ENCODE results near the gene KRT7. TPM values are rescaled to one million over a fixed set of nuclear protein-coding genes. Genes with fewer than 3 reads are reported as not detected.

Gene KRT7
- total RNA-seq (2014; rRNA removed; shearing (Covaris generic)) = not detected in 2 replicates
- 0.10 TPM in 1 of 2 replicates, not detected in the other for polyA plus RNA-seq (2015; cell fraction: cytosol; rRNA removed)
- polyA plus RNA-seq (2015; cell fraction: nucleus; rRNA removed) = not detected in 2 replicates

DNA sequence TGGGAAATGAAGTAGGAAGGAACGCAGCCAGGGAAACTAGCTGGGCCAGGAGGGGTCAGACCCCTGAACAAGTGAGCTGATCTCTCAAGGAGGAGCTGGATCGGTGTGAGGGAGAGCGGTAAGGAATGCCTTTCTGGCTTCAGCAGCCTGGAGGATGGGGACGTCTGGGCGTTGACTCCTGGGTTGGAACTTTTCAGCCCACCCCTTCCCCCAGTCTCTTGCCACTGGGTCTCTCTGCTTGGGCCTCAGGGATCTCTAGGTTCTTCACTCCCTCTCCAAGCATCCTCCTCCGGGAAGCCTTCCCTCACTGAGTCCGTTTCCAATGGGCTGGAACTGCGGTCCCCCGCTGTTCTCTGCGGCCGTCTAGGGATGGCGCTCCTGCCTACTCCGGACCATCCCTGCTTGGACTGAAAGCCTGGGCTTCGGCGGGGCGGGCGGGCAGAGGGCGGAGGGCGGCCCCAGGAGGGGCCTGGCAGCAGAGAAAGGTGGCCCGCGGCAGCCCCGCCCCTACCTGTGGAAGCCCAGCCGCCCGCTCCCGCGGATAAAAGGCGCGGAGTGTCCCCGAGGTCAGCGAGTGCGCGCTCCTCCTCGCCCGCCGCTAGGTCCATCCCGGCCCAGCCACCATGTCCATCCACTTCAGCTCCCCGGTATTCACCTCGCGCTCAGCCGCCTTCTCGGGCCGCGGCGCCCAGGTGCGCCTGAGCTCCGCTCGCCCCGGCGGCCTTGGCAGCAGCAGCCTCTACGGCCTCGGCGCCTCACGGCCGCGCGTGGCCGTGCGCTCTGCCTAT is at the start of gene KRT7:
Gene KRT7, plus strand, starts transcription at position 570 of the 788 bp plus-strand sequence. Its CDS starts 54 bp downstream, at position 624.
- no peak for DNase-seq (ENCODE audit: low read depth, low spot score)
- in situ Hi-C loops (cut with HindIII; ENCODE audit: low pct_unique_long_range_greater_than_20kb, low sequenced_read_pairs) = no loop called here

DNA sequence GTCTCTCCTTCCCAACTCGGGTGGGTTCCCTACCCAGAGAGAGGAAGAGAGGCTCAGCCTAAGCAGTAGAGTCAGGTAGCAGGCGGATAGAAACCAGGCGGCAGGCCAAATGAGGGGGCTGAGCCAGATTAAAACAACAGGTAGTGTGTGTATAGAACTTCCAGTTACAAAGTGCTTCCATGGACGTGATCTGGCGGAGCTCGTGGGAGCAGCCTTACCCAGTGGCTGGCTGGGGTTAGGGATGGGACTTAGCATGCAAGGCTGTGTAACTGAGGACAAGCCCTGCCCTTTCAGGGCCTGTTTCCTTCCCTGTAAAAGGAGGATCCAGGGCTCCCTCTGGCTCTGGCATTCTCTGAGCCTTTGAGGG is 49.5 kb upstream of the KRT7 start:
- DNase-seq (ENCODE audit: low read depth, low spot score) = no peak
- in situ Hi-C loops (cut with HindIII; ENCODE audit: low pct_unique_long_range_greater_than_20kb, low sequenced_read_pairs) = no loop called here

GRCh38 chr12:52183971-52184370 is 49.1 kb upstream of the KRT7 start:
- in situ Hi-C loops (cut with HindIII; ENCODE audit: low pct_unique_long_range_greater_than_20kb, low sequenced_read_pairs) = no loop called here
- no peak for DNase-seq (ENCODE audit: low read depth, low spot score)

DNA sequence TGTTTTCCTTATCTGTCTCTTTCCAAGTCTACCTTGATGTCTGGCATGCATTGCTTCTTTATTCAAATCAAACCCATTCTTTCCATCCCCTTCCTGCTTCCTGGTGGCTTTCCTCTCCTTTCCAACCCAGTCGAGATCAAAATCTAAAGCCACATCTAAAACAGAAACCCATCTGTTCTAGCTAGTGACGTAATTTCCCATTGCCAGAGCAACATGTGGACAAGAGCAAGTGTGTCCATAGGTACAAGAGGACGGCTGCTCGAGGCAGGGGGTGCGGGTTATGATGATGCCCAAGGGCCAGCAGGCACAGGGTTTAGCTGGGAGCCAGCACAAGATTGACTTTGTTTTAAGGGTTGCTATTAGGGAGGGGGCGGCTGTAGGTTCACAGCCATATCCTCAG is 48.2 kb upstream of the KRT7 start:
- DNase-seq (ENCODE audit: low read depth, low spot score) = peak; percentile 56
- in situ Hi-C loops (cut with HindIII; ENCODE audit: low pct_unique_long_range_greater_than_20kb, low sequenced_read_pairs) = no loop called here

DNA sequence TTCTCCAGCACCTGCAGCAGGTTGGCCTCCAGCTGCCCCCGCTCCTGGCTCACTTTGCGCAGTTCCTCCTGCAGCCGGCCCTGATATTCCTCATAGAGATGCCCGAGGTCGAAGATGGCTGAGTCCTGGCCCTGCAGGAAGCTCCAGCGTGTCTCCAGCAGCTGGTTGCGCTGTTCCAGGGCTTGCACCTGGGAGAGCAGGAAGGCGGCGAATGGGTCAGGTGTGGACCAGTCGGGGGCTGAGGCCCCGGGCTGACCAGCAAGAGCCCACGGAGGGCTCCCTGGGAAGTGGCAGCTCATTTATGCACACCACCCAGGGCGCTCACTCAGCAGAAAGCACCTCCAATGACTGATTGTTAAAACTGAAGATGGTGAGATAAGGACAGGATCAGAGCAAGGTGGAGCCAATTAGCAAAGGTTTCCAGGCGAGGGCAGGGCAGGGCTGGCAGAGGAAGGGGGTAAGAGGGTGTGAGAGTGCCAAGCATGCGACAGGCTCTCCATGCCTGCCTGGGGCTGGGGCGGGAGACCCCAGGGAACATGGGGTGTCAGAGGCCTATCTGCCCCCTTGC is 47.6 kb upstream of the KRT7 start:
- in situ Hi-C loops (cut with HindIII; ENCODE audit: low pct_unique_long_range_greater_than_20kb, low sequenced_read_pairs) = no loop called here
- DNase-seq (ENCODE audit: low read depth, low spot score) = no peak

GRCh38 chr12:52186118-52186840 is 46.8 kb upstream of the KRT7 start:
- in situ Hi-C loops (cut with HindIII; ENCODE audit: low pct_unique_long_range_greater_than_20kb, low sequenced_read_pairs) = no loop called here
- DNase-seq (ENCODE audit: low read depth, low spot score) = peak; percentile 44

DNA sequence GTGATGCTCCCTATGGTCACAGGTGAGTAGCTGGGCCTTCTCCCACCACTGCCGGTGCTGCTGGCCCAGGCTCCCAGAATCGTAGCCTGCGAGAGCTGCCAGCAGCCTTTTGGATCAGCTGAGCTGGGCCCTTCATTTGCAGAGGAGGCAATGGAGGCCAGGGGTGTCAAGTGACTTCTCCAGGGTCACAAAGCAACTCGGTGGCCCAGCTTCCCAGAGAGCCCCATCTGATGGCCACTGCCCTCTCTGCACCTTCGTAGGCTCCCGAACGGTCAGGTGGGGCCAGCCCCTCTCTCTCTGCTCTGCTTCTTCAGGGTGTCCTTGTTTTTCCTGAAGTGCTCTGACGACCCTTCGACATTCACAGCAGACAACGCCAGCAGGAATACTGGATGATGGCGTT is 45.8 kb upstream of the KRT7 start:
- DNase-seq (ENCODE audit: low read depth, low spot score) = no peak
- in situ Hi-C loops (cut with HindIII; ENCODE audit: low pct_unique_long_range_greater_than_20kb, low sequenced_read_pairs) = no loop called here

DNA sequence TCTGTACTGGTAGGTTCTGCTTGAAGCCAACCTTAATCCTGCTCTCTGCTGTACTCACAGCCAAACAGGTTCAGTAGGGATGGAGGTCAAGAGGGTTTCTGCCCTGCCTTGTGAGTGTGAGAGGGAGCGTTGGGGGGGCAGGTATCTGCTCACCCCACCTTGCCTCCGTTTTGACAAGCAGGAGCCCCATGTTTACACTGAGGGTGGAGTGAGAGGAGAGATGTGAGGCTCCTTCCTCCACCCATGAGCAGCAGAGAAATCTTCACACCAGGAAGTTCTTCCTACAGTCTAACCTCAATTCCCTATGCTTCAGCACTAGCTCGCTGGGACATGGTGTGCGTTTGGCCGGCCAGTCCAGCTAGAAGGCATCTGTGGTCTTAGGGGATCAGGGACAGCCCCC is 45.4 kb upstream of the KRT7 start:
- no peak for DNase-seq (ENCODE audit: low read depth, low spot score)
- in situ Hi-C loops (cut with HindIII; ENCODE audit: low pct_unique_long_range_greater_than_20kb, low sequenced_read_pairs) = no loop called here

GRCh38 chr12:52188658-52189057 is 44.4 kb upstream of the KRT7 start:
- DNase-seq (ENCODE audit: low read depth, low spot score) = no peak
- in situ Hi-C loops (cut with HindIII; ENCODE audit: low pct_unique_long_range_greater_than_20kb, low sequenced_read_pairs) = no loop called here

- peak; percentile 37 for DNase-seq (ENCODE audit: low read depth, low spot score)
- in situ Hi-C loops (cut with HindIII; ENCODE audit: low pct_unique_long_range_greater_than_20kb, low sequenced_read_pairs) = no loop called here
Measured at GRCh38 chr12:52189376-52190174, 43.5 kb upstream of the KRT7 start.

DNA sequence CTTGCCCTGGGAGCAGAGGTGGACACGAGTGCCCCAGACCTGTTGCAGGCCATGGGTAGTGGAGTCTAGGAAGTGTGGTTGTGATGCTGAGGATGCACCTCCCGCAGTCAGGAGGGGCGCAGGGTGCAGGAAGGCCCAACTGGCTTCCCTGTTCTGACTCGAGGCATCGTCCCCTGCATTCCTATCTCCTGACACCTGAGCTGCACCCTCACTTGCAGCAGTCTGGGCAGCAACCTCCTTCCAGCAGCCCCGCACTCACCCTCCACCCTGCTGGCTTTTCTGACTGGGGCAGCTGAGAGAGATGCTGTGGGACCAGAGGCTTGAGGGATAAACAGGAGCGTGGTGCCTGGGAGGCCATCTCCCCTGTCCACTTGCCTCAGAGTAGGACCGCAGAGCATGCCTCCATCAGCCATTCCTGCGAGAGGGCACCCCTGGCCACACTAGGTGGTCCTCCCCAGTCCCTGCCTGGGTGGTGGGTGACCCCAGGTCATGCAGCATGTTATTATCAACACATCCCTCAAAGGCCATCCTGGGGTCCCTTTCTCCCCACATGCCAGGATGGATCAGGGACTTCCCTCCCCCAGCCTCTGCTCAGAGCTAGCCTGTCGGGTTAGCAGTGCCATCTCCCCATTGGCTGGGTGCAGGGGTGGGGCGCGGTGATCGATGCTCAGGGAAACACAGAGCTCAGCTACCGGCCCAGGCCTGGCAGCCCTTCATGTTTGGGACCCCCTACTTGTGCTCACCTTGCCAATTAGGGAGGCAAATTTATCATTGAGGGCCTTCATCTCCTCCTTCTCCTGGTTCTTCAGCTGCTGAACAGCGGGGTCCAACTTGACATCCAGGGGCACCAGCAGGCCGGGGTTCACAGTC is 41.9 kb upstream of the KRT7 start:
- no peak for DNase-seq (ENCODE audit: low read depth, low spot score)
- in situ Hi-C loops (cut with HindIII; ENCODE audit: low pct_unique_long_range_greater_than_20kb, low sequenced_read_pairs) = no loop called here

DNA sequence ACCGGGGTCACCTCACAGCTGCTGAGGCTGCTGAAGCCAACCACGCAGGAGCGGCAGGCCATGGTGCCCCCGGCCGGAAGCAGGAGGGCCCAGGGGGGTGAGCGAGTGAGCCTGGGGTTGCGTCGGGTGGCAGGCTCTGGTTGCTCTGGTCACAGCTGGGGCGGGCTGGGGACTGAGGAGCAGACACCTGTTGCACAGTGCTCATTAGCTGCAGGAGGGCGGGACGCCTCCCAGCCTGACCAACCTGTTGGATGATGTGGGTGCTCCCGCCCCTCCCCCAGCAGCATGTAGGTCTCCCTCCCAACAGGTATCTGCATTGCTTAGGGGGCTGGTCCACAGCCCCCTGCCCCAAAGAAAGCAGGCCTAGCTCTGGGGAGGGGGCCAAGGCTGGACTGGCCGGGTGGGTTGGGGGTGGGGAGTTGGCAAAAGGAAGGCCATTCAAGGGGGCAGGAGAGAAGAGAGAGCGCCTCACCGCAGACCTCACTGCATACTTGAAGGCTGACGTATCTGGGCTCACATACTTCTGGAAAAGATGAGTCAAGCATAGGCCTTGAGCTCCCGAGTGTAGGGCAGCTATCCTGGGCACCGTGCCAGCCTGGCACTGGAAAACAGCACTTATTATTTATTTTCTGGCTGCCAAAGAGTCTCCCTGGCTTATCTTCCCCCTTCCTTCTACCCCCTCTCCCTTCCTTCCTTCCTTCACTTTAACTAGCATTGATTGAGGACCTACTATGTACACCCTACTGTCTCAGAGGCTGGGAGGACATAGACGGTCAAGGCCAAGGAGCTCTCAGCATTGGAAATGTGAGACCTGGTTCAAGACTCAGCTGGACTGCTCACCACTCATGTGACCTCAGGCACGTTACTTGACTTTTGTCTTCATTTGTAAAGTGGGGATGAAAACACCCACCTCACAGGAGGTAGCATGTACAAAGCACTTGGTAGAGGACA is 40.9 kb upstream of the KRT7 start, which contains the start of gene KRT80:
Gene KRT80, minus strand, starts transcription at position 174 of the 951 bp plus-strand sequence. Its CDS starts 112 bp downstream, at position 62.
- in situ Hi-C loops (cut with HindIII; ENCODE audit: low pct_unique_long_range_greater_than_20kb, low sequenced_read_pairs) = no loop called here
- peak; percentile 94 for DNase-seq (ENCODE audit: low read depth, low spot score)

DNA sequence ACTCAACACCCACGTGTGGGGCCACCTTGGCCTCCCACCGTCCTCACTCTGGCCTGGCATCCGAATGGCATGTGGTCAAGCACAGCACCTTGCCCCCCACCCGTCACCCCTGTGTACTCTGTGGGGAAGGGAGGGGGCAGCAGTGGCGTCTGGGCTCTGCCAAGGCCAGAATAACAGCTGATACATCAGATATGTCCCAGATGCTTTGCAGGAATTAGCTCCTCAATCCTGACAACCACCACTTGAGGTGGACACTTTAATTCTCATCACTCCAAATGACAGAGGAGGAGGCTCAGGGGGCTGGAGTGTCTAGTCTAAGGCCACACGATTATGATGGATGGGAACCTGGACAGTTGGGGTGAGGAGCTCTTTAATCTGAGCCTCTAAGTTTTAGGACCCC is 39.5 kb upstream of the KRT7 start:
- in situ Hi-C loops (cut with HindIII; ENCODE audit: low pct_unique_long_range_greater_than_20kb, low sequenced_read_pairs) = no loop called here
- no peak for DNase-seq (ENCODE audit: low read depth, low spot score)

DNA sequence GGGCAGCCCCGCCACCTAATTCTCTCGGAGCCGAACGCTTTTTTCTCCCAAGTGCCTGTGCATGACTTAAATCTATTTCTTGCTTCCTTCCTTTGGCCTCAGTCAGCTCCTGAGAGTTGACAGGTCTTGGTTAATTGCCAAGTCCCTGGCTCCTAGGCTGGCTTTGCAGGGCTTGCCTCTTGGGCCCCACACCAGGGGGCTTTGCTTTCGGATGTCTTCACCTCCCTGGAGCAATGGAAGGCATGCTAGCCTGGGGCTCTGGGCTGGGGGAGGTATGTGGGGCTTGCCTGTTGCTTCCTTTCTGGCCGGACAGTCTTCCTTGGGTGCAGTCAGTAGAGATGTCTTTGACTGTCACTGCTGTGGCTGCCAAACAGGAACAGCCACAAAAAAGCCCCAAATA is 39.1 kb upstream of the KRT7 start:
- no peak for DNase-seq (ENCODE audit: low read depth, low spot score)
- in situ Hi-C loops (cut with HindIII; ENCODE audit: low pct_unique_long_range_greater_than_20kb, low sequenced_read_pairs) = no loop called here

DNA sequence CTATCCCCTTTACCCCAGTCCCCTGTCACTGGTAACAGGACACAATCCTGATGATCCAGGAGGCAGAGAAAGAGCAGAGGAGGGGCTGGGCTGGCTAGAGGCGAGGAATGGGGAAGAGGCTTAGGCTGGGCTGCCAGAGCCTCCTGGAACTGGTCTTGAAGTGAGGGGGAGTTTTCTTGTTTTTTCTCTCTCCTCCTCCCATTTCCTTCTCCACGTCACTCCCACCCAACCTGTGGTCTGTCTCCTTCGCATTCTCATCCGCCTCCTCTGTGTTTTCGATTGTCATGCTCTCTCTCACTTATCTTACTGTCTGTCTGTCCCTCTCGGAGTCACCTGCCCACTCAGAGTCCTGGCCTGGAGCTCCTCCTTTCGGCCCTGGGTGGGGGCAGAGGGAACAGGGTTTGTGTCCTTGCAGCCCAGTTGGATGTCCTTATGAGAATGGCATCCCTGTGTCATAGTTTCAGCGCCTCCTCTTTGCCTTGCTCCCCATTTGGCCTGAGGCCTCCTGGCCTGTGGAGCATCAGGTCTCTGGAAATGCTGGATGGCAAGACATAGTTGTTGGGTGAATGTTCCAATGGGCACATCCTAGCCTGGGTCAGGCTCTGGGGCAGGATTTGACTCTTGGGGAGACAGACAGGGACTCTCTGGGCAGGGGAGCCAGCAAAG is 37.8 kb upstream of the KRT7 start:
- no peak for DNase-seq (ENCODE audit: low read depth, low spot score)
- in situ Hi-C loops (cut with HindIII; ENCODE audit: low pct_unique_long_range_greater_than_20kb, low sequenced_read_pairs) = no loop called here
